ENCODE data around the gene BDKRB2.

Gene BDKRB2

DNA sequence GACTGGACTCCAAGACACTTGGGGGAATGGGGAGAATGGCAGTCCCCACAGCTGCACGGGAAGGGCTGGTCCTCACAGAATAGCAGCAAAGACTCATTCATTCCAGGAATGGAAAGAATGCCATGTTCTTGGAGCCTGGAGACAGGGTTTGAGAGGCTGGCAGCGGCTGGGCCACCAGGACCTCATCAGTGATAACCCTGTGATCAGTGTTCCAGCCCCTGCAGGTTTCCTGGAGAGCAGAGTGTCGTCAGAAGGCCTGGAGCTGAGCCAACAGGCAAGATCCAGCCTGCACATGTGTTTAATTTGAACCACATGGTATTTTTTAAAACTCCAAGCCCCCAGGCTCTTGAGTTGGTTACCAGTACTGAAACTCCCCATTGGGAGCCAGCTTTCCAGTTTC is 62.7 kb downstream of the BDKRB2 start:
- 84% methylated on average over 3 of the region's 3 CpGs for WGBS
- no peaks in the 10 kb centered on the region for H3K36me3 ChIP-seq (ENCODE audit: insufficient read depth, low read length)

DNA sequence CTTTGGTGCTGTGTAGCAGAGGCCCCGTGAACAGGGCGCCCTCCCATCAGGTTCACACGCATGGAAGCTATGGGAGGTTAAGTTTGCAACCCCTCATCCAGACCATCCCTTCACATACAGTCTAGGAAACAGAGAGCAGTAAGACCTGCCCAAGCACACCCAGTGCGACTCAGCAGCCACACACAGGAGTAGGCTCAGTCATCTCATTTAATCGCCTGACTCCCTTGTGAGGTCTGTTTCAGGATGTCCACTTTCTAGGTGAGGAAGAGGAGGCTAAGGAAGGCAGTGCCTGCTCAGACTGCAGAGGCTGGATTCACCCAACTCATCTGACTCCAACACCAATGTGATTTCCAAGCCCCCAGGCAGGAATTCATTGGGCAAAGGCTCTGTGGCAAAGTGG is 63.3 kb downstream of the BDKRB2 start:
- Histone ChIP-seq H3K9me3 (ENCODE audit: insufficient read depth, low read depth, low read length) (peaks cover 13% of the 10 kb centered on the region; the same call in 1 of the 2 replicates), H3K36me3 (ENCODE audit: insufficient read depth, low read length) (no peaks in the 10 kb centered on the region), H3K27ac (ENCODE audit: low read depth, low read length) (no peak overlapping the region), H3K27me3 (ENCODE audit: insufficient read depth, low read length) (no peaks in the 10 kb centered on the region), H3K9ac (ENCODE audit: low read depth, low read length) (no peak overlapping the region), H3K4me1 (ENCODE audit: insufficient read depth, low read length) (no peaks in the 10 kb centered on the region), H3K4me3 (ENCODE audit: low read length) (no peak overlapping the region)
- 96% methylated on average over 5 of the region's 5 CpGs for WGBS

More for the DNA sequence above, 62.7 kb downstream of the BDKRB2 start:
- Histone ChIP-seq H3K4me3 (ENCODE audit: low read length) (no peak overlapping the region), H3K9me3 (ENCODE audit: insufficient read depth, low read depth, low read length) (peaks cover 7% of the 10 kb centered on the region; the same call in 1 of the 2 replicates), H3K27me3 (ENCODE audit: insufficient read depth, low read length) (no peaks in the 10 kb centered on the region), H3K9ac (ENCODE audit: low read depth, low read length) (no peak overlapping the region), H3K4me1 (ENCODE audit: insufficient read depth, low read length) (no peaks in the 10 kb centered on the region), H3K27ac (ENCODE audit: low read depth, low read length) (no peak overlapping the region)

DNA sequence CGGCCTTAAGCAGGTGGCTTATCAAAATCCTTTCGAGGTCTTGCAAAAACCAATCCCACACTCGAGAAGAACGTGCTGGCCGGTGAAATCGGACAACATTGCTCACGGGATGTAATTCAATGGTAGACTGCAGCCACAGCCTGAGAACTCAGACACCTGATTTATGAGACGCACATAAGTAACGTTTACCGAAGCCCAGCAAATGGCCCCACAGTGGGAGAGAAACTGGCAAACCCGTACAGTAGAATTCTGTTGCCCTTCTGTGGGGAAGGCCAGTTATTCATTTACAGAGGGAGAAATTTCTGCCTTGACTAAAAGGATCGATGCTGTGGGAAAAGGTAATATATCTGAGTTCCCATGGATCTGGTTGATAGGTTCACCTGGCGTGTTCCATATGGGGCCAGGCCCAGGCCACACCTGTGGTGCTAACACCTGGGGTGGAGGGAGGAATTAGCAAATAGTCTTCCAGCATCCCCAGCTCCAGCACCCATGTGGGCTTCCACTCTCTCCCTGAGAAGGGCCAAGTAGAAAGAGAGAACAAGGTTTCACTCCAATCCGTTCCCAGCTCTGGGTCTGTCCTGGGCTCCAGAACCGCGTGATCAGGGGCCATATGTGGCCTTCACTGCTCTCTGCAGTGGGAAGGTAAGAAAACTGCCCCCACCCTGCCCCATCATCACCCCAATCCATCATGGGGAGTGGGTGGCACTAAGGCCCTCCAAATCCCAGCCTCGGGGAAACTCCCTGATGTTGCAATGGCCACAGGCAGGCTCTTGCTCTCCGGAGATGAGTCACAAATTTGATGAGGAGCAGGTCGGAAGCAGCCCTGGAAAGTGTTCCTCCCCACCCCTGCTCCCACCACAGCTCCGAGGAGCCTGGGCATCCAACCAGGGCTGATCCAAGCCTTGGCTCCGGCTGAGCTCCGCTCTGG is 64.1 kb downstream of the BDKRB2 start:
- Histone ChIP-seq H3K9ac (ENCODE audit: low read depth, low read length) (no peak overlapping the region), H3K4me3 (ENCODE audit: low read length) (no peak overlapping the region), H3K9me3 (ENCODE audit: insufficient read depth, low read depth, low read length) (peaks cover 14% of the 10 kb centered on the region; the same call in 1 of the 2 replicates), H3K27ac (ENCODE audit: low read depth, low read length) (no peak overlapping the region), H3K36me3 (ENCODE audit: insufficient read depth, low read length) (no peaks in the 10 kb centered on the region), H3K4me1 (ENCODE audit: insufficient read depth, low read length) (no peaks in the 10 kb centered on the region), H3K27me3 (ENCODE audit: insufficient read depth, low read length) (no peaks in the 10 kb centered on the region)
- 90% methylated on average over 22 of the region's 22 CpGs for WGBS

DNA sequence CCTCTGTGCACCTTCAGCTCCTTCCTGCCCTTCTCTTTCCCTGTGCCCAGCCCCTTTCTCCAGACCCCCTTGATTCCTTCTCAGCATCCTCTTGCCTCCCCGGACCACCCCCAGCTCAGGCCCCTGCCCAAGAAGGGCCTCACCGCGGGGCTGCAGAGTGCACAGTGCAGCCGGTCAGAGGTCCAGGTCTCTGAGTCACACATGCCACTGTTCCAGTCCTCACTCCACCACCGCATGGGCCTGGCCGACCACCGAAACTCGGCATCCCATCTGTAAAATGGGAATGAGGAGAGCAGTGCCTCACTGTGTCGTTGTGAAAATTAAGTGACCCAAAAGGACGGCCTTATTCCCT is 64.7 kb downstream of the BDKRB2 start:
- no peak overlapping the region for H3K9ac ChIP-seq (ENCODE audit: low read depth, low read length)
- no peak overlapping the region for H3K4me3 ChIP-seq (ENCODE audit: low read length)
- WGBS = 91% methylated on average over 10 of the region's 10 CpGs
- no peak overlapping the region for H3K27ac ChIP-seq (ENCODE audit: low read depth, low read length)
- no peaks in the 10 kb centered on the region for H3K27me3 ChIP-seq (ENCODE audit: insufficient read depth, low read length)
- H3K36me3 ChIP-seq (ENCODE audit: insufficient read depth, low read length) = no peaks in the 10 kb centered on the region
- peaks cover 14% of the 10 kb centered on the region; the same call in 1 of the 2 replicates for H3K9me3 ChIP-seq (ENCODE audit: insufficient read depth, low read depth, low read length)
- no peaks in the 10 kb centered on the region for H3K4me1 ChIP-seq (ENCODE audit: insufficient read depth, low read length)

DNA sequence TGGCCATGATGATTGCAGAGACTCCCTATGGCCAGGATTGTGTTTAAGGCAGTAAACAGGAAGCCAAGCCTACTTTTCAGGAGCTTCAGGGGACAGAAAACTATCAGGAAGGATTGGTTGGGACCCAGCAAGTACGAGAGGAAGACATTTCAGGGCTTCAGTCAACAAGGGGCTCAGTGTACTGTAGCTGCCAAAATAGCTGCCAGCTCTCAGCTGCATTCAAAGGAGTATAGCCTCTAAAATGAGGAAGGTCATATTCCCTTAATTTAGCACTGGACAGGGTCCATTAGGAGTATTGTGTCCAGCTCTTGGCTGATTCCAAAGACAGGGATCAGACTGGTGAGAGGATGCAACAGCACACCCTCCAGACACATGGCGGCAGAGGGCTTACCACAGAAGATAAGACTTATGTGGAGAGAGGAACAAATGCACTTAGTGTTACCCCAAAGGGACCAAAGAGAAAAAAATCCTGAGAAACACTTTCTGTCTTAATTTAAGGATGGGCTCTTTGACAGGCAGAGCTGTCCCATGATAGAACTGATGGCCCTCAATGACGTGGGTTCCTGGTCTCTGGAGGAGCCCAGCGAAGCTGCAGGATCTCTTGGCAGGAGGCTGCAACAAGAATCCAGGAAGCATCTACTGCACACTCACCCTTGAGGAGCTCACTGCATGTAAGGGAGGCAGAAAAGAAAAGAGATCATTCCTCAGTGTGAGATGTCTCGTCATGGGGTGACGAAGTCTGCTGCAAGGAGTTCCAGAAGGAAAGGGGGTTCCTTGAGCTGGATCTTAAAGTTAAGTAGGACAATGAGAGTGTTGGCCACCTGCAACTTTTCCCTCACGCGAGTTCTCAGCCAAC is 66.2 kb downstream of the BDKRB2 start:
- Histone ChIP-seq H3K36me3 (ENCODE audit: insufficient read depth, low read length) (no peaks in the 10 kb centered on the region), H3K4me1 (ENCODE audit: insufficient read depth, low read length) (peaks cover 4% of the 10 kb centered on the region; the same call in 1 of the 2 replicates), H3K9me3 (ENCODE audit: insufficient read depth, low read depth, low read length) (peaks cover 14% of the 10 kb centered on the region; the same call in 1 of the 2 replicates), H3K4me3 (ENCODE audit: low read length) (no peak overlapping the region), H3K27ac (ENCODE audit: low read depth, low read length) (no peak overlapping the region), H3K9ac (ENCODE audit: low read depth, low read length) (no peak overlapping the region), H3K27me3 (ENCODE audit: insufficient read depth, low read length) (no peaks in the 10 kb centered on the region)
- WGBS = 93% methylated on average over 8 of the region's 8 CpGs

DNA sequence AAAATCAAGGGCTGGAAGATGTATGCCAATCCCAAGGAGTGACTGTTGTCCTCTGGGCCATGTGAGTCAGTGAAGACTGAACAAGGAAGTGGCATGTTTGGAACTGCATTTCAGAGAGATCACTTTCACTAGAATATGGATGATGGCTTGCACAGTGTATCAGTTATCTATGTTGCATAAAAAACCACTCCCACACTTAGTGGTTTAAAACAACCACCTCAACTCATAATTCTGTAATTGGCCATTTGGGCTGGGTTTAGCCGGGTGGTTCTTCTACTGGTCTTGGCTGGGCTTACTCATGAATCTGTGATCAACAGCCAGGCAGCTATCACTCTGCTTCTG is 66.8 kb downstream of the BDKRB2 start:
- Histone ChIP-seq H3K9ac (ENCODE audit: low read depth, low read length) (no peak overlapping the region), H3K27ac (ENCODE audit: low read depth, low read length) (no peak overlapping the region), H3K9me3 (ENCODE audit: insufficient read depth, low read depth, low read length) (peaks cover 14% of the 10 kb centered on the region; the same call in 1 of the 2 replicates), H3K4me1 (ENCODE audit: insufficient read depth, low read length) (peaks cover 4% of the 10 kb centered on the region; the same call in 1 of the 2 replicates), H3K36me3 (ENCODE audit: insufficient read depth, low read length) (no peaks in the 10 kb centered on the region), H3K4me3 (ENCODE audit: low read length) (no peak overlapping the region), H3K27me3 (ENCODE audit: insufficient read depth, low read length) (no peaks in the 10 kb centered on the region)
- WGBS = 93% methylated on average over 1 of the region's 1 CpG

DNA sequence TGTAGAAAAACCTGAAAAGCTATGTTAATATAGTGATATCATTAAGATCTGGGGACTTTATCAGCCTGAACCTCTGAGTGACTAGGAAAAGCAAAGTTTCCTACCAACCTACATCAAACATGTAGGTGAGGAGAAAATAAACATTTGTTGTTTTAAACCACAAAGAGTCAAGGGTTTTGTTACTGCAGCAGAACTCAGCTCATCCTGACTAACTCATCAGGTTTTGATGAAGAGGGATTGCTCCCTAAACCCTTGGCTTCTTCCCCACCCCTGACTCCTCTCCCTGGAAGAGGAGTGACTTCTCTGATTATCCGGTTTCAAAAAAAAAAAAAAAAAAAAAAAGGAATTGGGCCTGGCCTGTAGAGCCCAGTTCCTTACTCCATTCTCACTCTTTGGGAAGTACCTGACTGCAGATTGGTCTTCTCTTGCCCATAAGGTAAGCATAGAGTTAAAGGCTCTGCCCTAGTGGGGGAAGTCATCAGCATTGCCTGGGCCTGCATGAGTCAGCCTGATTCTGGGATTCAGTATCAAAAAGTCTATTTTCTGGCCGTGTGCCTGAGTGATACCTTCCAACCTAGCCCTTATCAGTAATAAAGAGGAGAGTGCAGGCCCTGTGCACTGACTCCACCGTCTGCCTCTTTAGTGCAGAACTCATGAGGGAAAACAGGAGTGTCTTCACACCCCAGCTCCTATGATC is 68.3 kb downstream of the BDKRB2 start:
- no peak overlapping the region for H3K27ac ChIP-seq (ENCODE audit: low read depth, low read length)
- H3K27me3 ChIP-seq (ENCODE audit: insufficient read depth, low read length) = no peaks in the 10 kb centered on the region
- 44% methylated on average over 3 of the region's 3 CpGs for WGBS
- H3K4me1 ChIP-seq (ENCODE audit: insufficient read depth, low read length) = peaks cover 4% of the 10 kb centered on the region; the same call in 1 of the 2 replicates
- peaks cover 19% of the 10 kb centered on the region; the same call in 1 of the 2 replicates for H3K9me3 ChIP-seq (ENCODE audit: insufficient read depth, low read depth, low read length)
- H3K36me3 ChIP-seq (ENCODE audit: insufficient read depth, low read length) = no peaks in the 10 kb centered on the region
- H3K9ac ChIP-seq (ENCODE audit: low read depth, low read length) = no peak overlapping the region
- no peak overlapping the region for H3K4me3 ChIP-seq (ENCODE audit: low read length)

DNA sequence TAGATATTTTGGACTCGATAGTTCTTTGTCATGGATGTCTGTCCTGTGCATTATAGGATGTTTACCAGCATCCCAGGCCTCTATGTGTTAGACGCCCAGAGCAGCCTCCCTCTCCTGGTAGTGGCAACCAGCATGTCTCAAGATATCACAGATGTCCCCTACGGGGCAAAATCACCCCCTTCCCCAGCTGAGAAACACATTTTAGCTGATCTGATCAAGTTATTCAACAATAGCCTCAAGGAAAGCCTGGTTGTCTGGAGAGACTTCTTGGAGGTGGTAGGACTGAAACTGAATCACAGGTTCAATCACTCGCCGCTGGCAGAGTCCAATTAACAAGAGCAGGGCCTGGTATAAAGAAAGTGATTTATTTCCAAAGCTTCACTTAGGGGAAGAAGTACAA is 69.0 kb downstream of the BDKRB2 start:
- peaks cover 4% of the 10 kb centered on the region; the same call in 1 of the 2 replicates for H3K4me1 ChIP-seq (ENCODE audit: insufficient read depth, low read length)
- 89% methylated on average over 5 of the region's 5 CpGs for WGBS
- peaks cover 25% of the 10 kb centered on the region; the same call in 1 of the 2 replicates for H3K9me3 ChIP-seq (ENCODE audit: insufficient read depth, low read depth, low read length)
- no peaks in the 10 kb centered on the region for H3K27me3 ChIP-seq (ENCODE audit: insufficient read depth, low read length)
- no peak overlapping the region for H3K9ac ChIP-seq (ENCODE audit: low read depth, low read length)
- no peak overlapping the region for H3K27ac ChIP-seq (ENCODE audit: low read depth, low read length)
- no peaks in the 10 kb centered on the region for H3K36me3 ChIP-seq (ENCODE audit: insufficient read depth, low read length)
- H3K4me3 ChIP-seq (ENCODE audit: low read length) = no peak overlapping the region

DNA sequence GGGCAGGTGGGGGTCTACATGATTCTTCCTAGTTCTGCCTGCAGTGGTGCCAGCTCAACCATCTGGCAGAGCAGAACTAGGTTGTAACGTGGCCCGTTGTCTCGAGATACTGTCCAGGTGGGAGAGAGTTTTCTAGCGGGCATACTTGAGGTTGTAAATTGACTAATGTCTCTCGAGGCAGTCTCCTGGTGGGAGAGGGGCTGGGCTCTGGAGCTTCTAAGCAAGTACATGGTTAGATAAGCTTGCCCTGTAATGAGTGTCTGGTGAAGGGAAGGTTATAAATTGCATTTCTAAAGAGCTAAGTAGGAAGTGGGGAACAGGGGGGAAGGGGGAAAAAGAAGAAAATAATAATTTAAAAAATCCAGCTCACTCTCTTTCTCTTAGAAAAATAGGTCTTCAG is 69.5 kb downstream of the BDKRB2 start:
- Histone ChIP-seq H3K27me3 (ENCODE audit: insufficient read depth, low read length) (no peaks in the 10 kb centered on the region), H3K36me3 (ENCODE audit: insufficient read depth, low read length) (no peaks in the 10 kb centered on the region), H3K4me3 (ENCODE audit: low read length) (no peak overlapping the region), H3K4me1 (ENCODE audit: insufficient read depth, low read length) (peaks cover 4% of the 10 kb centered on the region; the same call in 1 of the 2 replicates), H3K9me3 (ENCODE audit: insufficient read depth, low read depth, low read length) (peaks cover 25% of the 10 kb centered on the region; the same call in 1 of the 2 replicates), H3K27ac (ENCODE audit: low read depth, low read length) (no peak overlapping the region), H3K9ac (ENCODE audit: low read depth, low read length) (no peak overlapping the region)
- 80% methylated on average over 5 of the region's 5 CpGs for WGBS

DNA sequence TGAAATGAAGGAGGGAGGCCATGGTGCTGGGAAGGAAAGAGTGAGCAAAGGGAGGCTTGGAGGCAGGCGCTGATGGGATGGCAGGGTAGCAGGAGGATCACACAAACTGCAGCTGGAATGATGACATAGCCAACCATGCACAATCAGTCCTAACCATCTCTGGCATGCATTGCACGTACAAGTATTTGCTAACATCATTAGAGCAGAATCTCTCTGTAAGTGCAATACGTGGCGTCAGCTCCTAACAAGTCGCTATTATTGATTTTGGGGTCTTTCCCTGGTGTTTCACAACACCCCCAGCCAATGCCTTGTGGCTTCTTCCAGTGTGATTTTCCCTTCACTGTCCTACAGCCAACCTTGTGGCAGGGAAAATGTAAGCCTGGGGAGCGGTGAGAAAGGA is 69.9 kb downstream of the BDKRB2 start:
- H3K4me3 ChIP-seq (ENCODE audit: low read length) = no peak overlapping the region
- 92% methylated on average over 6 of the region's 6 CpGs for WGBS
- H3K27me3 ChIP-seq (ENCODE audit: insufficient read depth, low read length) = no peaks in the 10 kb centered on the region
- peaks cover 4% of the 10 kb centered on the region; the same call in 1 of the 2 replicates for H3K4me1 ChIP-seq (ENCODE audit: insufficient read depth, low read length)
- peaks cover 25% of the 10 kb centered on the region; the same call in 1 of the 2 replicates for H3K9me3 ChIP-seq (ENCODE audit: insufficient read depth, low read depth, low read length)
- H3K27ac ChIP-seq (ENCODE audit: low read depth, low read length) = no peak overlapping the region
- H3K36me3 ChIP-seq (ENCODE audit: insufficient read depth, low read length) = no peaks in the 10 kb centered on the region
- H3K9ac ChIP-seq (ENCODE audit: low read depth, low read length) = no peak overlapping the region
